ENCODE measurements around the gene ZNF80.

DNA sequence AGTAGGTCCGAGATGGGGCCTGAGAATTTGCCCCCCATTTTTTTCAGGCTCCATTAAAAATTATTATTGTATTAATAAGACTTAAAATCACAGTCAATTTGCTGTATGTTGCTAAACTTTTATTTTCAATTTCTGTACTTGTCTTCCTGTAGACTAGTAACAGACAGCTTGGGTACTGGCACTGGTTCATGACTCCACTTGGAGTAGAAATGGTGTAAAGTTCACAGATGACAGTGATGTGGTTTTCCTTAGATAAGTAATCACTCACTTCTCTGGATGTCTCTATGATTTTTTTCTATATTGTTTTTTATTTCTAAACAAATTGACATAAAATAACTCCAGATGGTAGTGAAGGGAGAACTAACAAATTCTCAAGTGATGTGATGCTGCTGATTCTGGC lies 15.6 kb upstream of the ZNF80 start:
- TF ChIP-seq, protein P1, sequence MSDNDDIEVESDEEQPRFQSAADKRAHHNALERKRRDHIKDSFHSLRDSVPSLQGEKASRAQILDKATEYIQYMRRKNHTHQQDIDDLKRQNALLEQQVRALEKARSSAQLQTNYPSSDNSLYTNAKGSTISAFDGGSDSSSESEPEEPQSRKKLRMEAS (IDR thresholded peaks at IDR 0.05), result no peak
- TF ChIP-seq, protein P2, sequence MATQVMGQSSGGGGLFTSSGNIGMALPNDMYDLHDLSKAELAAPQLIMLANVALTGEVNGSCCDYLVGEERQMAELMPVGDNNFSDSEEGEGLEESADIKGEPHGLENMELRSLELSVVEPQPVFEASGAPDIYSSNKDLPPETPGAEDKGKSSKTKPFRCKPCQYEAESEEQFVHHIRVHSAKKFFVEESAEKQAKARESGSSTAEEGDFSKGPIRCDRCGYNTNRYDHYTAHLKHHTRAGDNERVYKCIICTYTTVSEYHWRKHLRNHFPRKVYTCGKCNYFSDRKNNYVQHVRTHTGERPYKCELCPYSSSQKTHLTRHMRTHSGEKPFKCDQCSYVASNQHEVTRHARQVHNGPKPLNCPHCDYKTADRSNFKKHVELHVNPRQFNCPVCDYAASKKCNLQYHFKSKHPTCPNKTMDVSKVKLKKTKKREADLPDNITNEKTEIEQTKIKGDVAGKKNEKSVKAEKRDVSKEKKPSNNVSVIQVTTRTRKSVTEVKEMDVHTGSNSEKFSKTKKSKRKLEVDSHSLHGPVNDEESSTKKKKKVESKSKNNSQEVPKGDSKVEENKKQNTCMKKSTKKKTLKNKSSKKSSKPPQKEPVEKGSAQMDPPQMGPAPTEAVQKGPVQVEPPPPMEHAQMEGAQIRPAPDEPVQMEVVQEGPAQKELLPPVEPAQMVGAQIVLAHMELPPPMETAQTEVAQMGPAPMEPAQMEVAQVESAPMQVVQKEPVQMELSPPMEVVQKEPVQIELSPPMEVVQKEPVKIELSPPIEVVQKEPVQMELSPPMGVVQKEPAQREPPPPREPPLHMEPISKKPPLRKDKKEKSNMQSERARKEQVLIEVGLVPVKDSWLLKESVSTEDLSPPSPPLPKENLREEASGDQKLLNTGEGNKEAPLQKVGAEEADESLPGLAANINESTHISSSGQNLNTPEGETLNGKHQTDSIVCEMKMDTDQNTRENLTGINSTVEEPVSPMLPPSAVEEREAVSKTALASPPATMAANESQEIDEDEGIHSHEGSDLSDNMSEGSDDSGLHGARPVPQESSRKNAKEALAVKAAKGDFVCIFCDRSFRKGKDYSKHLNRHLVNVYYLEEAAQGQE (IDR thresholded peaks at IDR 0.05; ENCODE audit: low read depth), result no peak
- TF ChIP-seq, protein P3, sequence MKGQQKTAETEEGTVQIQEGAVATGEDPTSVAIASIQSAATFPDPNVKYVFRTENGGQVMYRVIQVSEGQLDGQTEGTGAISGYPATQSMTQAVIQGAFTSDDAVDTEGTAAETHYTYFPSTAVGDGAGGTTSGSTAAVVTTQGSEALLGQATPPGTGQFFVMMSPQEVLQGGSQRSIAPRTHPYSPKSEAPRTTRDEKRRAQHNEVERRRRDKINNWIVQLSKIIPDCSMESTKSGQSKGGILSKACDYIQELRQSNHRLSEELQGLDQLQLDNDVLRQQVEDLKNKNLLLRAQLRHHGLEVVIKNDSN (IDR thresholded peaks at IDR 0.05), result no peak
- no peak for TF ChIP-seq ZBTB7A (IDR thresholded peaks at IDR 0.05; ENCODE audit: low read depth)
- no peak for TF ChIP-seq EP300 (IDR thresholded peaks at IDR 0.05; ENCODE audit: borderline replicate concordance)
- TF ChIP-seq RAD21 (IDR thresholded peaks at IDR 0.05; ENCODE audit: low read depth), result no peak
- TF ChIP-seq TAF1 (IDR thresholded peaks at IDR 0.05; ENCODE audit: low read depth), result no peak
- TF ChIP-seq CEBPB (IDR thresholded peaks at IDR 0.05), result no peak
- TF ChIP-seq YY1 (IDR thresholded peaks at IDR 0.05; ENCODE audit: low read depth), result no peak
- TF ChIP-seq TEAD4 (IDR thresholded peaks at IDR 0.05), result no peak
- no peak for TF ChIP-seq CREB1 (IDR thresholded peaks at IDR 0.05; ENCODE audit: low read depth)
